Measurements from ENCODE around the gene TMEM151B.

DNA sequence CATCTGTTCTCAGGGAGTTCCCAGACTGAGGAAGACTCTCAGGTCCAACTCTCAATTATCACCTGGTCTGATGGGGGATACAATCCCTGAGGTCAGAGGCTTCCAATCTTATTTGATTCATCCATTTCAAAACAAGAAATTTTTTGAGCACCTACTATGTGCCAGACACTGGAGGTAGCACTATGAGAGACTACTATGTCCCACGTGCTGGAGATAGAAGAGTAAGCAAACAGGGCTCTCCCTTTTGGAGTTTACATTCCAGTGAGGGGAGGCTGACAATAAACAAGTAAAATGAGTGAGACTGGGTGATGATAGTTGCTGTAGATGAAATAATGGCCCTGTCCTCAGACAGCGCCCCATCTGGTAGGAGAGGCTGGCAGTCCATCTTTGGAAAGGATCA lies 16.5 kb downstream of the TMEM151B start:
- no peak for TF ChIP-seq POLR2A (IDR thresholded peaks at IDR 0.05)
- TF ChIP-seq, protein P1, sequence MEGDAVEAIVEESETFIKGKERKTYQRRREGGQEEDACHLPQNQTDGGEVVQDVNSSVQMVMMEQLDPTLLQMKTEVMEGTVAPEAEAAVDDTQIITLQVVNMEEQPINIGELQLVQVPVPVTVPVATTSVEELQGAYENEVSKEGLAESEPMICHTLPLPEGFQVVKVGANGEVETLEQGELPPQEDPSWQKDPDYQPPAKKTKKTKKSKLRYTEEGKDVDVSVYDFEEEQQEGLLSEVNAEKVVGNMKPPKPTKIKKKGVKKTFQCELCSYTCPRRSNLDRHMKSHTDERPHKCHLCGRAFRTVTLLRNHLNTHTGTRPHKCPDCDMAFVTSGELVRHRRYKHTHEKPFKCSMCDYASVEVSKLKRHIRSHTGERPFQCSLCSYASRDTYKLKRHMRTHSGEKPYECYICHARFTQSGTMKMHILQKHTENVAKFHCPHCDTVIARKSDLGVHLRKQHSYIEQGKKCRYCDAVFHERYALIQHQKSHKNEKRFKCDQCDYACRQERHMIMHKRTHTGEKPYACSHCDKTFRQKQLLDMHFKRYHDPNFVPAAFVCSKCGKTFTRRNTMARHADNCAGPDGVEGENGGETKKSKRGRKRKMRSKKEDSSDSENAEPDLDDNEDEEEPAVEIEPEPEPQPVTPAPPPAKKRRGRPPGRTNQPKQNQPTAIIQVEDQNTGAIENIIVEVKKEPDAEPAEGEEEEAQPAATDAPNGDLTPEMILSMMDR (IDR thresholded peaks at IDR 0.05) = no peak
